ENCODE data around the gene STARD9. TPM values are rescaled to one million over a fixed set of nuclear protein-coding genes. Genes with fewer than 3 reads are reported as not detected.

Gene STARD9
- total and polyA plus RNA-seq, 2 experiments from 2014 or later = 1.8 to 6.2 TPM

GRCh38 chr15:42533246-42533645, 42.2 kb upstream of the STARD9 start:
- no peaks in the 10 kb centered on the region for H3K4me1 Mint-ChIP-seq
- Histone ChIP-seq H3K4me1 (ENCODE audit: insufficient read depth) (no peaks in the 10 kb centered on the region), H4K20me1 (replicated peaks; ENCODE audit: insufficient read depth) (no peaks in the 10 kb centered on the region; the same call in 1 of the 2 replicates), H3K27me3 (ENCODE audit: insufficient read depth) (no peaks in the 10 kb centered on the region), H3F3A (replicated peaks; ENCODE audit: low read depth) (no peaks in the 10 kb centered on the region), H3K4me3 (no peak overlapping the region), H3K79me2 (replicated peaks; ENCODE audit: insufficient read depth) (no peaks in the 10 kb centered on the region), H3K9me2 (ENCODE audit: insufficient read depth) (no peaks in the 10 kb centered on the region), H3K36me3 (ENCODE audit: insufficient read depth) (peaks cover 21% of the 10 kb centered on the region; the same call in 1 of the 2 replicates), H2AFZ (no peak overlapping the region), H3K27ac (ENCODE audit: low read depth) (no peak overlapping the region), H3K4me2 (no peak overlapping the region)
- H3K9me3 Mint-ChIP-seq = no peaks in the 10 kb centered on the region
- DNase-seq (ENCODE audit: low spot score) (no peak), ATAC-seq (no peak)
- H3K4me3 Mint-ChIP-seq = no peak overlapping the region
- no peaks in the 10 kb centered on the region for H3K27me3 Mint-ChIP-seq (ENCODE audit: insufficient read depth, low read depth, poor library complexity)
- H3K27ac Mint-ChIP-seq = no peak overlapping the region
- H3K36me3 Mint-ChIP-seq (ENCODE audit: low read depth) = peaks cover 18% of the 10 kb centered on the region; the same call in 2 of the 3 replicates
- no peak for TF ChIP-seq STAT1 (IDR thresholded peaks at IDR 0.05; ENCODE audit: unreplicated experiment)
- no peak for TF ChIP-seq POLR2AphosphoS5 (IDR thresholded peaks at IDR 0.05; ENCODE audit: low read depth)
- no peak for TF ChIP-seq EZH2phosphoT487 (IDR thresholded peaks at IDR 0.05; ENCODE audit: unreplicated experiment)
- TF ChIP-seq NANOG (IDR thresholded peaks at IDR 0.05; ENCODE audit: borderline replicate concordance) = no peak
- TF ChIP-seq CREB1 (CRISPR knock-in tag; IDR thresholded peaks at IDR 0.05; ENCODE audit: low read depth) = no peak
- TF ChIP-seq EZH2 (IDR thresholded peaks at IDR 0.05; ENCODE audit: low read depth, unreplicated experiment) = no peak

DNA sequence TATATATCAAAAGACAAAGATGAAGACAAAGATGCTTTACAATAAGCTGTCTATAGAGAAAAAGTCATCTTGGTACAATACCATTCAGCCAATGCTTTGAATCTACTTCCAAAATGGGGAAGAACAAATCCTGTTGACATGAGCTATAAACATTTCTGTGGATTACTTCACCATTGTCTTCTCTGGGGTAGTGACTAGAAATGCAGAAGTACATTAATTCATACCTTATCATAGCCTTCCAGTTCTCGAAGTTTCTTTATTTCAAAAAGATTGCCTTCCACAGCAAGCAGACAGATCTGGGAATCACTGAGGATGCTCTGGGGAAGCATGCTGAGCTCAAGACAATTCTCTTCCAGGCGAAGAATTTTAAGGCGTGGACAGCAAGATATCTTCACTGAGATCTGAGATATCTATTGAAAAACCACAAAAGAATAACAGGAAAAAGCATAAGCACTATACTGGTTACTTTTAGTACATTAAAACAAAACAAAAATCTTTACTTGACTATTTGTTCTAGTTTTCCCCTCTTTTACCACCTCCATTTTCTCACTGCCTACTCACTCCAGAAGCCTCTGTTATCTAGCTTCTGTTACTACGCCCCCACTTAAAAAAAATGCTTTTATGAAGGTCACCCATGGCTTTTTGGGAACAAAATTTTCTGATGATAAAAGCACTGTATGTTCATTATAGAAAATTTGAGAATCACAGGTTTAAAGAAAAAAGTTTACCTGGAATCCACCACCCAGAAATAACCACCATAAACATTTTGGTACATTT, 30.4 kb upstream of the STARD9 start:
- Mint-ChIP-seq H3K27me3 (ENCODE audit: insufficient read depth, low read depth, poor library complexity) (peaks cover 3% of the 10 kb centered on the region), H3K9me3 (no peaks in the 10 kb centered on the region), H3K27ac (no peak overlapping the region), H3K36me3 (ENCODE audit: low read depth) (peaks cover 6% of the 10 kb centered on the region; the same call in 1 of the 3 replicates), H3K4me1 (peaks cover 12% of the 10 kb centered on the region), H3K4me3 (no peak overlapping the region)
- no peak for DNase-seq (ENCODE audit: low spot score)
- Histone ChIP-seq H3K4me3 (no peak overlapping the region), H3K4me2 (no peak overlapping the region), H2AFZ (no peak overlapping the region), H3F3A (replicated peaks; ENCODE audit: low read depth) (no peaks in the 10 kb centered on the region; the same call in 1 of the 2 replicates), H3K27me3 (ENCODE audit: insufficient read depth) (no peaks in the 10 kb centered on the region), H3K9me2 (ENCODE audit: insufficient read depth) (no peaks in the 10 kb centered on the region), H3K36me3 (ENCODE audit: insufficient read depth) (no peaks in the 10 kb centered on the region), H4K20me1 (replicated peaks; ENCODE audit: insufficient read depth) (0 out of 2 replicates have a peak, but pooled peaks cover 3% of the 10 kb centered on the region), H3K27ac (ENCODE audit: low read depth) (no peak overlapping the region), H3K79me2 (replicated peaks; ENCODE audit: insufficient read depth) (peaks cover 17% of the 10 kb centered on the region), H3K4me1 (ENCODE audit: insufficient read depth) (peaks cover 6% of the 10 kb centered on the region)
- no peak for ATAC-seq
- TF ChIP-seq ZNF114 (CRISPR knock-in tag; IDR thresholded peaks at IDR 0.05) (no peak), POLR2AphosphoS5 (IDR thresholded peaks at IDR 0.05; ENCODE audit: low read depth) (no peak), ZNF331 (CRISPR knock-in tag; IDR thresholded peaks at IDR 0.05; ENCODE audit: low read depth) (no peak), NANOG (IDR thresholded peaks at IDR 0.05; ENCODE audit: borderline replicate concordance) (no peak), ETS1 (IDR thresholded peaks at IDR 0.05) (no peak), EZH2phosphoT487 (IDR thresholded peaks at IDR 0.05; ENCODE audit: unreplicated experiment) (no peak), JUNB (IDR thresholded peaks at IDR 0.05; ENCODE audit: unreplicated experiment) (no peak), STAT1 (IDR thresholded peaks at IDR 0.05; ENCODE audit: unreplicated experiment) (no peak), CREB1 (CRISPR knock-in tag; IDR thresholded peaks at IDR 0.05; ENCODE audit: low read depth) (no peak)
- TF ChIP-seq, protein P1, sequence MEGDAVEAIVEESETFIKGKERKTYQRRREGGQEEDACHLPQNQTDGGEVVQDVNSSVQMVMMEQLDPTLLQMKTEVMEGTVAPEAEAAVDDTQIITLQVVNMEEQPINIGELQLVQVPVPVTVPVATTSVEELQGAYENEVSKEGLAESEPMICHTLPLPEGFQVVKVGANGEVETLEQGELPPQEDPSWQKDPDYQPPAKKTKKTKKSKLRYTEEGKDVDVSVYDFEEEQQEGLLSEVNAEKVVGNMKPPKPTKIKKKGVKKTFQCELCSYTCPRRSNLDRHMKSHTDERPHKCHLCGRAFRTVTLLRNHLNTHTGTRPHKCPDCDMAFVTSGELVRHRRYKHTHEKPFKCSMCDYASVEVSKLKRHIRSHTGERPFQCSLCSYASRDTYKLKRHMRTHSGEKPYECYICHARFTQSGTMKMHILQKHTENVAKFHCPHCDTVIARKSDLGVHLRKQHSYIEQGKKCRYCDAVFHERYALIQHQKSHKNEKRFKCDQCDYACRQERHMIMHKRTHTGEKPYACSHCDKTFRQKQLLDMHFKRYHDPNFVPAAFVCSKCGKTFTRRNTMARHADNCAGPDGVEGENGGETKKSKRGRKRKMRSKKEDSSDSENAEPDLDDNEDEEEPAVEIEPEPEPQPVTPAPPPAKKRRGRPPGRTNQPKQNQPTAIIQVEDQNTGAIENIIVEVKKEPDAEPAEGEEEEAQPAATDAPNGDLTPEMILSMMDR (conservative IDR thresholded peaks at IDR 0.05; ENCODE audit: low read depth in 2 of 2) = no peak
- TF ChIP-seq, protein P2, sequence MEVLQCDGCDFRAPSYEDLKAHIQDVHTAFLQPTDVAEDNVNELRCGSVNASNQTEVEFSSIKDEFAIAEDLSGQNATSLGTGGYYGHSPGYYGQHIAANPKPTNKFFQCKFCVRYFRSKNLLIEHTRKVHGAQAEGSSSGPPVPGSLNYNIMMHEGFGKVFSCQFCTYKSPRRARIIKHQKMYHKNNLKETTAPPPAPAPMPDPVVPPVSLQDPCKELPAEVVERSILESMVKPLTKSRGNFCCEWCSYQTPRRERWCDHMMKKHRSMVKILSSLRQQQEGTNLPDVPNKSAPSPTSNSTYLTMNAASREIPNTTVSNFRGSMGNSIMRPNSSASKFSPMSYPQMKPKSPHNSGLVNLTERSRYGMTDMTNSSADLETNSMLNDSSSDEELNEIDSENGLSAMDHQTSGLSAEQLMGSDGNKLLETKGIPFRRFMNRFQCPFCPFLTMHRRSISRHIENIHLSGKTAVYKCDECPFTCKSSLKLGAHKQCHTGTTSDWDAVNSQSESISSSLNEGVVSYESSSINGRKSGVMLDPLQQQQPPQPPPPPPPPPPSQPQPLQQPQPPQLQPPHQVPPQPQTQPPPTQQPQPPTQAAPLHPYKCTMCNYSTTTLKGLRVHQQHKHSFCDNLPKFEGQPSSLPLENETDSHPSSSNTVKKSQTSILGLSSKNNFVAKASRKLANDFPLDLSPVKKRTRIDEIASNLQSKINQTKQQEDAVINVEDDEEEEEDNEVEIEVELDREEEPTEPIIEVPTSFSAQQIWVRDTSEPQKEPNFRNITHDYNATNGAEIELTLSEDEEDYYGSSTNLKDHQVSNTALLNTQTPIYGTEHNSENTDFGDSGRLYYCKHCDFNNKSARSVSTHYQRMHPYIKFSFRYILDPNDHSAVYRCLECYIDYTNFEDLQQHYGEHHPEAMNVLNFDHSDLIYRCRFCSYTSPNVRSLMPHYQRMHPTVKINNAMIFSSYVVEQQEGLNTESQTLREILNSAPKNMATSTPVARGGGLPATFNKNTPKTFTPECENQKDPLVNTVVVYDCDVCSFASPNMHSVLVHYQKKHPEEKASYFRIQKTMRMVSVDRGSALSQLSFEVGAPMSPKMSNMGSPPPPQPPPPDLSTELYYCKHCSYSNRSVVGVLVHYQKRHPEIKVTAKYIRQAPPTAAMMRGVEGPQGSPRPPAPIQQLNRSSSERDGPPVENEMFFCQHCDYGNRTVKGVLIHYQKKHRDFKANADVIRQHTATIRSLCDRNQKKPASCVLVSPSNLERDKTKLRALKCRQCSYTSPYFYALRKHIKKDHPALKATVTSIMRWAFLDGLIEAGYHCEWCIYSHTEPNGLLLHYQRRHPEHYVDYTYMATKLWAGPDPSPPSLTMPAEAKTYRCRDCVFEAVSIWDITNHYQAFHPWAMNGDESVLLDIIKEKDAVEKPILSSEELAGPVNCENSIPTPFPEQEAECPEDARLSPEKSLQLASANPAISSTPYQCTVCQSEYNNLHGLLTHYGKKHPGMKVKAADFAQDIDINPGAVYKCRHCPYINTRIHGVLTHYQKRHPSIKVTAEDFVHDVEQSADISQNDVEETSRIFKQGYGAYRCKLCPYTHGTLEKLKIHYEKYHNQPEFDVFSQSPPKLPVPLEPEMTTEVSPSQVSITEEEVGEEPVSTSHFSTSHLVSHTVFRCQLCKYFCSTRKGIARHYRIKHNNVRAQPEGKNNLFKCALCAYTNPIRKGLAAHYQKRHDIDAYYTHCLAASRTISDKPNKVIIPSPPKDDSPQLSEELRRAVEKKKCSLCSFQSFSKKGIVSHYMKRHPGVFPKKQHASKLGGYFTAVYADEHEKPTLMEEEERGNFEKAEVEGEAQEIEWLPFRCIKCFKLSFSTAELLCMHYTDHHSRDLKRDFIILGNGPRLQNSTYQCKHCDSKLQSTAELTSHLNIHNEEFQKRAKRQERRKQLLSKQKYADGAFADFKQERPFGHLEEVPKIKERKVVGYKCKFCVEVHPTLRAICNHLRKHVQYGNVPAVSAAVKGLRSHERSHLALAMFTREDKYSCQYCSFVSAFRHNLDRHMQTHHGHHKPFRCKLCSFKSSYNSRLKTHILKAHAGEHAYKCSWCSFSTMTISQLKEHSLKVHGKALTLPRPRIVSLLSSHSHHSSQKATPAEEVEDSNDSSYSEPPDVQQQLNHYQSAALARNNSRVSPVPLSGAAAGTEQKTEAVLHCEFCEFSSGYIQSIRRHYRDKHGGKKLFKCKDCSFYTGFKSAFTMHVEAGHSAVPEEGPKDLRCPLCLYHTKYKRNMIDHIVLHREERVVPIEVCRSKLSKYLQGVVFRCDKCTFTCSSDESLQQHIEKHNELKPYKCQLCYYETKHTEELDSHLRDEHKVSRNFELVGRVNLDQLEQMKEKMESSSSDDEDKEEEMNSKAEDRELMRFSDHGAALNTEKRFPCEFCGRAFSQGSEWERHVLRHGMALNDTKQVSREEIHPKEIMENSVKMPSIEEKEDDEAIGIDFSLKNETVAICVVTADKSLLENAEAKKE (CRISPR knock-in tag; IDR thresholded peaks at IDR 0.05) = no peak

All from GM23338 (cell line).